DMS153 treated with DMSO at 0.1 percent for 48 hours (cell line): ENCODE measurements around the gene GPR132.
A peak's percentile ranks its signal among the peaks of the same experiment; 100 is the strongest.
"Not testable (repeated sequence)": the region's sequence is repeated elsewhere in the genome, so short reads cannot be mapped to it uniquely, and the experiment has no call there.

Experiments used
- DNase-seq: peaks from one replicate; lab custom pipeline; 2025; ENCODE audit not compliant: unreplicated experiment; lab: John Stamatoyannopoulos, UW

The GPR132 gene

DNA sequence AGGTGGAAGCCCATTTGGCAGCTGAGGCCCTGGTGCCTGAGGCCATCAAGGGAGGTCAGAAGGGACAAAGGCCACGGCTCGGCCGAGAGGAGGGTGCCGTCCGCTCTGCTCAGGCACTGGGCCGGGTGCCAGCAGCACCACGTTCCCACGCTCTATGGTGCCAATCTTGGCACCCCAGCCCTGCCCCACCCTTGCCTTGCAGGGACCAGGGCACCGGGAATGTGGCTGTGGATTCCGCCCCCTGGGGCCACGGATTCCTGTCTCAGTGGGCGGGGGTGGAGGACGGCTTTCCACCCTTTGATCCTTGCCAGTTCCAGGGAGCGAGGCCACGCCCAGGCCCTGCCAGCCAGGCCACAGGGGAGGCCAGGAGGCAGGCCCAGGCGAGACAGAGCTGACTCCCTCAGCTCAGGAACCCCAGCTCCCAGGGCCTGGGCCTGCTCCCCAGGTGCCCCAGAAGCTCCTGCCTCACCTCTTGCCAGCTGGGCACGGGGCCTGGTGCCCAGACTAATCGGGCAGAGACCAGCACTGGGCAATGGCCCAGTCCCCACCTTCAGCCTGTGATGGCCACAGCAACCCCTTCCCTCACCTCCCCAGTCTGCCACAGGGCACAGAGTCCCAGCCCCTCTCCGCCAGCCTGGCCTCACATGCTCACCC, 26.4 kb upstream of the GPR132 start:
- DNase-seq, result no peak

DNA sequence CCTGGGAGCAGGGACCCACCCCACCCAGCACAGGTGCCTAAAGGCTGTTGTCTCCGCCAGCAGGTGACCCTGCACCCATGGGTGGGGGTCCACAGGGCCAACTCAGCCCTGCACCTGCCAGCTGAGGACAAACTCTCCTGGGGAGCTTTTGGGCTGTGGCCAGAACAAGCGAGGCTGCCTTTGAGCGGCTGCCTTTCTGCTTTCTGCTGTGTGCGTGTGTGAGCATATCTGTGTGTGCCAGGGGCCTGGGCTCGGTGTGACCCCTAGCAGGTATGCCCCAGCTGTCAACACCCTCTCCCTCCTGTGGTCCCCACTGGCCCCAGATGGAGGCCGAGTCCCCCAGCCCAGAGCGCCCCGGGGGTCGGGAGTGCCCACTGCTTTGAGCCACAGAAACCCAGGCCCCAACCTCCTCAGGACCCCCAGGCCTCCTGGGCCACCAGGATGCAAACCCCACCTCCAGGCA, 25.9 kb upstream of the GPR132 start:
- no peak for DNase-seq

DNA sequence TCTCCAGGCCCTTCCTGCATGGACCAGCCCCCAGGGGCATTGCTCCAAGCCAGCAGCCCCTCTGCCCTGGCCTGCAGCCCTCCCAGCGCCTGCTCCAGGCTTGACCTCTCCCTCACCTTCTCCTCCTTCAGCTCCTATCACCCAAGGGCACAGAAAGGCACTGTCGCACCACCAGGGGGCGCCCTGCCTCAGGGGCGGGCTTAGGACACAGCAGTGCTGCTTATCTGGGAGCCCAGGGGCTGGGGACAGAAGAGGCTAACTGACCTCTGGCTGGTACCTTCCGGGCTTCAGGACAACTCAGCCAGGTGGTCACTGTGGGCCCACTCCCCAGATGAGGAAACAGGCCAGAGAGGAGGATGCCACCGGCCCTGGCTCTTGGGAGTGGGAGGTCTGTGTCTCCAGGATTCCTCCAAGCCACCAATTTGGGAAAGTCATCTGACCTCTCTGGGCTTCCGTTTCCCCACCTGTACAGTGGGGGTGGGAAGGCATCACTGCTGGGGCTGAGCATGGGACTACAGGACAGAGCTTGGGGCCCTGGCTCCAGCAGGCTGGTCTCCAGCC, 25.3 kb upstream of the GPR132 start:
- DNase-seq, result peak; percentile 40

DNA sequence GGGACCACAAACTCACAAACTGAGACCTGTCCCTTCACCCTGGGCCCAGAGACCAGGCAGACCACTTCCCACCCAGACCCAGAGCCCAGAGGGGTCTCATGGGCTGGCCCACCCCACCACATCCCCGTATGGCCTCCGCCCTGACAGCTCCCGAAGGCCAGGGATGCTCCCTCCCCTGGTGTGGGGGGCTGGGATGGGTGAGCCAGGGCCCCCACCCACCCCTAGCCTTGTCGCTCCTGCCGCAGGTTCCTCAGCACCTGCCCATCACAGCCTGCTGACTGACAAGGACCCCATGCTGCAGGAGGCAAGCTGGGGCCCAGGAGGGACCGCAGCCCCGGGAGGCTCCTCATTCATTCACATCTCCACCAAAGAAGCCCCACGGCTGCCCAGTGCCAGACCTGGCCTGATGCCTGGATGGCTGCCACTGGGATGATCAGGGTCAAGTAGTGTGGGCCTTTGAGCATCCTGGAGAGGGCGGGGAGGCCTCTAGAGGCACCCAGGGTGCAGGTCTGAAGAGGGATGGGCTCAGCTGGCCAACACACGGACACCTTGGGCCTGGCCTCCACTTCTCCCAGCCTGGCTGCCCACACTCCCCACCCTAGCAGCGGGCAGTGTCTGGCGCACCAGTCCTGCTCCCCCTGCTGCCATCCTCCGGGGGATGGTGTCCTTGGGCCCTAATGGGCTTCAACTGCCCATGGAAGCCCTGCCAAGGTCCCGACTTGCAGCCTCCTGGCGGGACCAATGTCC, 24.7 kb upstream of the GPR132 start:
- no peak for DNase-seq

DNA sequence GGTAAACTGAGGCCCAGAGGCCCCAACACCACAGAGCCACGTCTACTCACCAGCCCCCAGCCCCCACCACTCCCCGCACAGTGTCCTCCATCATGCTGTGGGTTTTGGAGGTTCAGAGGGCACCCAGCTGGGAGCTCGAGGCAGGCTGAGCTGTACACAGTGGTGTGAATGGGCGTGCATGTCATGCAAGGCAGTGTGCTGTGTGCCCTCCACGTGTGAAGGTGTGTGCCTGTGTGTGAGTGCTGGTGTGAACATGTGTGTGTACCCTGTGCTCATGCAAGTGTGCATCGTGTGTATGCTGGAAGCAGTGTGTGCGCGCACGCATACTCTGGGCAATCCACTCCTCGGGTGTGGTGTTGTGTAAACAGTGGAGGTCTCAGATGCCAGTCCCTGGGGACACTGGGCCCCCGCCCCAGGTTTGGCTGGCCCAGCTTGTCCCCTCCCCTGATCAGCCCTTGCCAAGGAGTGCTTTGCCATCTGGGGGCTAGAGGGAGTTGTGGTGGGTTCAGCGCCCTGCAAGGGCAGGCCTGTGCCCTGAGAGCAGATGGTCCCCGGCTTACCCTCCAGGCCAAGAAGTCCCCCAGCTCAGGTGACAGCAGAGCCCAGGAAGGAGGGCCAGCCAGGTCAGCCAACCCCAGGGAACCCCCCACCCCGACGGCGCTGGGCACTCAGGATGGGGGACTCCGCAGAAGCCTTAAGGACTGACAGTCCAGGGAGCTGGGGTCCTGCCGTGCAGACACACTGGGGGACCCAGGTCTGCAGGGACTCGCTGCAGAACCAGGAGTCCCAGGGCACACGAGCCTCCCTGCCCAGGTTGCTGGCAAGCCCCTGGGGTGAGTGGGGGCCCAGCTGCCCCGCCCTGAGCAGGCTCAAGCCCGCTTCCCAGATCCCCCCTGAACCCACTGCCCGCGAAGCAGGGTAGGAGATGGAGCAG, 23.8 kb upstream of the GPR132 start:
- no peak for DNase-seq

DNA sequence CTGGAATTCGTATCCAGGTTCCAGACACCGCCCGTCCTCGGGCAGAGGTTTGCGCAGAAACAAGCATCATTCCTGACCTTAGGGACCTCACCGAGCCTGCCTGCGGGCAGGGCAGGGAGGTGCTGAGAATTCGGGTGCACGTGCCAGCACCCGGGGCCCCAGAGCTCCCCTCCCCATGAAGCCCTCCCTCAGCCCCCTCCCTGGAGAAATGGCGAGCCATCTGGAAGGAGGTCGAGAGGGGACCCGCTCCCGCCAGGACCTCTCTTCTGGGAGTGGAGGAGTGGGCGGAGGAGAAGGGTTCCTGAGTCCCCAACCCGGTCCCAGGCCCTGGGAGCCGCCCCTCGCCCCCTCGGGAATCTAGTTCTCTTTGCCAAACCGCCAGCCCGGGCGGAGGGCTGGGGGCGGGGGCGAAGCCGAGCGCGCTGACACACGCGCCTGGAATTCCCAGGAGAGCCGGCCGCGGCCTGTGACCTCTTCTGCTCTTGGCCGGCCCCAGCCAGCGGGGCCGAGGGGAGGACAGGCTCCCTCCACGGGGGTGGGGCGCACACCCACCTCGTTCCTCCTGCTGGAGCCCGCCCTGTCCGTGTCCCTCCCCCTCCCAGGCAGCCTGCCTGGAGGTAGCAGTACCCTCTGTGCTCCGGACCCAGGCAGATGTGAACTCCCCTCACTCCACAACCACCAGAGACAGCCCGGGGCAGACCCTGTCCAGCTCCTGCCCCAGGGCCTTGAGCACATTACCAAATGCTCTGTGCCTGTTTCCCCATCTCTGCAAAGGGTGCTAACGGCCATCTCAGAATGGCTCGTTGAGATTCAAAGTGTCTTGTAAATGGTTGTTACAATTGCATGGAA, 23.0 kb upstream of the GPR132 start:
- DNase-seq, result no peak

DNA sequence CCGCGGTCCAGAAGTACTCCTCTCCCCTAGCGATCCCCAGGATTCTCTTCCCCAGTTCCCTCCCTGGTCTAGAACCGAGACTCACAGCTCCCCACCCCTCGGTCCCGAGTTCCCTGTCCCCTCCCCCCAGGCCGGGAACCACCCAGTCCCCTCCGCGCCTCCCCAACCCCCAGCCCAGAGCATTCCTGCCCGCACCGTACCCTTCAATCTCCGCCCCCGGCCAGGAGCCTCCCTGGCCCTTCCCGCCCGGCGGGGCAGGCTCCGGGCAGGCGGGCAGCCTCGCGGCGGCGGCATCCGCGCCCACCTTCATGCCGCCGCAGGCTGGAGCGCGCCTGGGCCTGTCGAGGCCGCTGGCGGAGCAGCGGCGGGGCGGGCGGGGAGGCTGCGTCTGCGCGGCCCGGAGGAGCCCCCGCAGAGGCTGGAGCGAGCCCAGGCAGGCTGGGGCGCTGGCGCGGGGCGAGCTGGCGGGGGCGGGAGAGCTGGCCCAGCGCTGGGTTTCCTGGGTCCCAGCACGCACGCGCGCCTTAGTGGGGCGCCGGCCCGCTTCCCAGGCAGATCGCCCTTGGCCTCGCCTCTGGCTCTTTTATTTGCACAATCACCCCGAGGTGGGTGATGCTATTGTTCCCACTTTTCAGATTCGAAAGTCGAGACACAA, 22.2 kb upstream of the GPR132 start:
- DNase-seq, result no peak

DNA sequence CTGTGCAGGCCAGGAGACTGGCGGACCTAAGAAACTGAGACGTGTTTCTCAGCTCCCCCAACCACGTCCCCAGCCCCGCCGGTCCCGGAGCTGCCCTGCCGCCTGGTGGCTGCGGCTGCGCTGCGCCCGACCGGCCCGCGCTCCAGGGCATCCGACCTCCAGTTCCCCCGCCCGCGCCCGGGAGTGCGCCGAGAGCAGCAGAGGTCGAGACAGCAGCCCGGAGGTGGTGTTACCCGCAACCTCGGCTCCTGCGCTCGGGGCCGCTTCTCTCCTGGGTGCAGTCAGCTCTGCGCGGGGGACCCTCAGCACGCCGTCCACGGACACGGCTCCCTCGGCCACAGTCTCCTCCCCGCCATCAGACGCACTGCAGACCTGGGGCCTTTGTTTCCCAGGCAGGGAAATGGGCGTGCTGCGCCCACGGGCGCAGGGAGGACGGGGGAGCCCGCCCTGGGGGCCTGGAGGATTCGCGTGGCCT, 21.6 kb upstream of the GPR132 start:
- peak; percentile 24 for DNase-seq

DNA sequence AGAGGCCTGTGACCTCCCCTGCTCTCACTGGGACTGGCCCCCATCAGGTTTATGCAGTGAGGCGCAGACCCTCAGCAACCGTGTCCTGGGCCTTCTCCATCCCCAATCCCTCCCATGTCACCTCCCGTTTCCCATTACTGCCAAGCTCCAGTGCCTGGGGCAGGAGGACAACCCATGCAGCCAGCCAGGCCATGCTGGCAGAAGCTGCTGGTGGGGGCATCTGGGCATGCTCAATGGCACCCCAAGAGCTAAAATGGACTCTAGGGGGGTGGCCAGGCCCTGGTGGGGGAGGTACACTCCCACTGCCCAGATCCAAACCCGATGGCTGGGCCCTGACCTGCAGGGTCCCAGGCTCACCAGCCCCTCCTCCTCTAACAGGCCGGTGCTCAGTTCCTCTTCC, 20.5 kb upstream of the GPR132 start:
- DNase-seq, result no peak

DNA sequence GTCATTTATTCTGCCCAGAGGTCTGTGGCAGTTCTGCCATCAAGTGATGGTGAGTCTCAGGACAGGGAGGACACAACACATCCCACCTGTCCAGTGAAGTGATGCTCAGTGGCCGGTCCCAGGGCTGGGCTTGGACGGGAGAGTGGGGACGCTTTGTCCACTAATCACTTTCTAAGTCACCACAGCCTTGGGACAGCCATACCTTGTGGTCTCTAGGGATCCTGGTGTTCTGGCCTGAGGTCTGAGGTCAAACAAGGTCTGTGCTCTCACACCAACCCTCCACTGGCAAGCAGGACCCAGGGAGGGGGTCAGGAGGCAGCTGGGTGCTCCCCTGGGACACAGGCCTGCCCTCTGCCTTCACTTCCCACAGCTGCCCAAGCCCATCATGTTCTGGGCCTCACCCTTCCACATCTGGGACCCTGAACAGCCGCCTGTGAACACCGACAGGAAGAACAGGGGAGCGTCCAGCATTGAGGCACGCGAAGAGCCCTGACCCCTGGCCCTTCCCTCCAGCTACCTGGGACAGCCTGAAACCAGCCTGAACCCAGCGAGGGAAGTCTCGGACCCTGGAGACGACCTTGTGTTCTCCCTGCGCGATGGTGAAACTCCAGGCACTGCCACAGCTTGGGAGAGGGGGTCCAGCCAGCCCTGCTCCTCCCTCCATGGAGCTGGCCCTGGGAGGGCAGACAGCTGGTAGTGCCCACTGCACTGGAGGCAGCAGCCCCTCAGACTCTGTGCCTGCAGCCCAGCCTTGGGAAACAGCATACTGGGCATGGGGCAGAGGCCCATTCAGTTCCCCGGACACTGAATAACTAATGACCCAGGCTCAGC, 19.7 kb upstream of the GPR132 start:
- no peak for DNase-seq

DNA sequence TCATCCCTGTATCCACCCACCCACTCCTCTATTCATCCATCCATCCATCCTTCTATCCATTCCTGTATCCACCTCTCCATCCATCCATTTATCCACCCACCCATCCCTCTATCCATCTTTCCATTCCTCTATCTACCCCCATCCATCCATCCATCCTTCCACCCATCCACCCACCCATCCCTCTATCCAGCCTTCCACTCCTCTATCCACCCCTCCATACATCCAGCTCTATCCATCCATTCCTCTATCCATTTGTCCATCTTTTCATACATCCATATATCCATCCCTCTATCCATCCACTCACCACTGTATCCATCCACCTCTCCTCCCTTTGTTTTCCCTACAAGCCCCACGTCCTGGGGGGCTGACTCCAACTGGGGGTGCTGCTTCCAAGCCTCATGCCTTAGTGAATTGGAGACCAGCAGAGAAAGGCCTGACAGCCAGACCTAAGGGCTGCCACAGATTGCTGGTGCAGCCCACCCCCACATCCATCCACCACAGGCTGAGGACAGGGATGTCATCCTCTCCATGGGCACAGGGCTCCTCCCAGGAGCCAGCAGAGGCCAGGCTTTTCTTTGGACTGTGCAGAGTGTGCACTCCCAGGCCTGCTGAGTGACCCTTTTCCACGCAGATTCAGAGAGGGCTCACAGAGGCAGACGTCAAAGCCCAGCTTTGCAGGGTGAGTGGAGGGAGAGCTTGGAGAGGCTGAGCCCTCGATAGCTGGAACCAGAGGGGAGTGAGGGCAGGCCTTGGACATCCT, 18.9 kb upstream of the GPR132 start:
- no peak for DNase-seq

DNA sequence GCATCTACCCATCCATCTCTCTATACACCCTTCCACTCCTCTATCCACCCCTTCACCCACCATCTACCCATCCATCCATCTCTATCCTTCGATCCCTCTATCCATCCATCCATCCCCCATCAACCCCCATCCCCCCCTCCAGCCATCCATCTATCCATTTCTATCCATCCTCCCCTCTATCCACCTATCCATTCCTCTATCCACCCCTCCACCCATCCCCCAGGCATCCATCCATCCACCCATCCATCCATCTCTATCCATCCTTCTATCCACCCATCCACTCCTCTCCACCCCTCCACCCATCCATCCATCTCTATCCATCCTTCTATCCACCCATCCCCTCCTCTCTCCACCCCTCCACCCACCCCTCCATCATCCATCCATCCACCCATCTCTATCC, 17.5 kb upstream of the GPR132 start:
- DNase-seq, result no peak

DNA sequence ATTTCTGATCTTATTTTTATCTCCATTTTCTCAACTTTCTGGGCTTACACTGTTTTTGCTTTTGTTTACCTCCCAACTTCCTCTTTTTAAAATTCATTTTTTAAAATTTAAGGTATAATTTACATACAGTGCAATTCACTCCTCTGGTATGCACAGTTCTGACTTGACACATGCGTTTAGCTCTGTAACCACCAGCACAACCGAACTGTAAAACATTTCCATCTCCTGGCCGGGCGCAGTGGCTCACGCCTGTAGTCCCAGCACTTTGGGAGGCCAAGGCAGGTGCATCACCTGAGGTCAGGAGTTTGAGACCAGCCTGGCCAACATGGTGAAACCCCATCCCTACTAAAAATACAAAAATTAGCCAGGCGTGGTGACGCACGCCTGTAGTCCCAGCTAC, 16.2 kb upstream of the GPR132 start:
- DNase-seq, result not testable (repeated sequence)

DNA sequence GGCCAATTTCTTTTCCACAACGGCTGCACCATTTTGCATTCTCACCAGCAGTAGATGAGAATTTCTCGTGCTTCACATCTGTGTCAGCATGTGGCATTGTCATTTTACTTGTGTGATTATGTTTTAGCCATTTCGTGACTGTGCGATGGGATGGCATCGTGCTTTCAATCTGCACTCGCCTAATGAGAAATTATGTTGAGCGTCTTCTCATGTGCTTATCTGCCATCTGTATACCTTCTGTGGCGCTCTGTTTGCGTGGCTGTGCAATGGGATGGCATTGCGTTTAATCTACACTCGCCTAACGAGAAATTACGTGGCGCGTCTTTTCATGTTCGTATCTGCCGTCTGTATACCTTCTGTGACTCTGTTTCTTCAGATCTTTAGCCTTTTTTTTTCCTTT, 14.9 kb upstream of the GPR132 start:
- DNase-seq, result no peak

DNA sequence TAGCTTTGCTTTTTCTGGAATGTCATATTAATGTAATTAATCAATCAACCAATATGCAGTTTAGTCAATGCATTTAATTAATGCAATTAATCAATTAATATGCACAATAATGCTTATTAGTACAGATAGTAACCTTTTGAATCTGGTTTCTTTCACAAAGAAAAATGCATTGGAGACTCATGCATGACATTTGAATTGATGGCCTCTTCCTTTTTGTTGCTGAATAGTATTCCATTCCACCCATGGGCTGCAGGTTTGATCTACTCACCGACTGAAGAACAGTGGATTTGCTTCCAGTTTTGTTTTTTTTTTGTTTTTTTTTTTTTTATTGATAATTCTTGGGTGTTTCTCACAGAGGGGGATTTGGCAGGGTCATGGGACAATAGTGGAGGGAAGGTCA, 13.1 kb upstream of the GPR132 start:
- no peak for DNase-seq

DNA sequence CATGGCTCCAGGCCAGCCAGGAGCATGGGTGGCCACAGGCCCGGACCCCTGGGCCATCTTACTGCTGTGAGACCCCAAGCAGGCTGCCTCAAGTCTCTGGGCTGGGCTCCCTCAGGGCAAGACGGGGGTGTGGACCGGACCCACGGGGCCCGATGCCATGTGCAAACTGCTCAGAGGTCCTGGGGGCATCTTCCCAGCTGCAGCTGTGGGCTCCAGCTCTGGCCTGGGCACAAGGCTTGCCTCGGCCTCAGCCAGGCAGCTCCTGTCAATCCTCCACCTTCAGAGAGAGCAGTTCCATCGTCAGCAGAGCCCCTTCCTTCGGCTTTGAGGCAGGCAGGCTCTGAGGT, 12.4 kb upstream of the GPR132 start:
- no peak for DNase-seq

DNA sequence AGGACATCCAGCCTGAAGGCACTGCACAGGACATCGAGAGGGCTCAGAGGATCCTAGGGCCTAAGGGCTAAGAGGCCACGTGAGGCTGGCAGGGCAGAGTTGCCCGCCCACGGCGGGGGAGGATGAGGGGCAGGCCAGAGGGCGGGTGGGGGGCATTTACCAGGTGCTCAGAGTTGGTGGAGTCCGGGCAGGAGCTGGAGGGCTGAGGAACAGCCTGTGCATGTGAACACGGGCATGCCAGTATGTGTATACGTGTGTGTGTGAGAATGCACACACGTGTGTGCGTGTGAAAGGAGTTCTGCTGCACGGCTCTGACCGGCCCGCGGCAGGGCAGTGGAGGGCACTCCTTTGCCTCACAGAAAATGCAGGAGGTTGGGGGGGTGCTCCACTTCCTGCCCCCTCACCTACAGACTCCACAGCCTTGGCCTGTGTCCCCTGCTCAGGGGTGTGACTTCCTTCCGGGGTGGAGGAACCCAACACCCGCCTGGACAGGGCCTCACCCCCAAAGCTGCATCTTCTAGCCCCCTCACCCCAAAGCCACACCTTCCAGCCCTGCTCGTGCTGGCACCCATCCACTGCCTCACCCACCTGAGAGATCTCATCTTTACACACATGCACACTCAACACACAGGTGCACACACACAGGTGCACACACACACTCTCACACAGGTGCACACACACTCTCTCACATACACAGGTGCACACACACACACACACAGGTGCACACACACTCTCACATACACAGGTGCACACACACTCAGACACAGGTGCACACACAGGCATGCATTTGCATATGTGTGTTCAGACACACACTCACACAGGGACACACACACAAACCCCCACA, 11.8 kb upstream of the GPR132 start:
- no peak for DNase-seq
